A673 (cell line): ENCODE results near the gene FBRS. TPM values are rescaled to one million over a fixed set of nuclear protein-coding genes. Genes with fewer than 3 reads are reported as not detected.

Experiments
- BruUV-seq: library from RNA; stranded (reverse); fragments of 400-500 nt; replicated peaks from 2 replicates; lab custom pipeline; 2021; lab: Mats Ljungman, UMichigan
- CTCF ChIA-PET: fragments of 300-600 bp; sonication (Branson Sonifier 250); formaldehyde crosslinking; loops from one replicate; lab custom pipeline; 2022; ENCODE audit warnings: antibody characterized with exemption; lab: Charles Lee
- POLR2A ChIA-PET: fragments of 300-600 bp; sonication (Branson Sonifier 250); formaldehyde crosslinking; loops from one replicate; lab custom pipeline; 2022; ENCODE audit warnings: antibody characterized with exemption; ENCODE audit not compliant: low non-redundant PET; lab: Charles Lee
- DNase-seq: peaks from one replicate; pipeline ENCODE4 v3.0.0-alpha.2; 2015; ENCODE audit warnings: low spot score
- H3K27ac ChIP-seq: fragments of 200-600 bp; sonication (generic); 2 replicates; pipeline ENCODE4 v1.5.1; 2016; ENCODE audit warnings: mixed run types, low read depth, mild to moderate bottlenecking, mixed read lengths, antibody characterized with exemption, low read length; ENCODE audit not compliant: poor library complexity, severe bottlenecking
- H3K27me3 ChIP-seq: fragments of 200-600 bp; sonication (generic); replicated peaks from 2 replicates; pipeline ENCODE4 v1.6.1; 2017; ENCODE audit warnings: mixed run types, low read depth, mild to moderate bottlenecking, mixed read lengths, antibody characterized with exemption, low read length; ENCODE audit not compliant: insufficient read depth, poor library complexity
- H3K36me3 ChIP-seq: fragments of 200-600 bp; sonication (generic); 2 replicates; pipeline ENCODE4 v1.6.1; 2016; ENCODE audit warnings: mixed run types, mild to moderate bottlenecking, mixed read lengths, antibody characterized with exemption, low read length; ENCODE audit not compliant: insufficient read depth, poor library complexity, severe bottlenecking
- H3K4me1 ChIP-seq: fragments of 200-600 bp; sonication (generic); 2 replicates; pipeline ENCODE4 v1.6.1; 2017; ENCODE audit warnings: mixed run types, mild to moderate bottlenecking, mixed read lengths, antibody characterized with exemption, low read length; ENCODE audit not compliant: insufficient read depth, poor library complexity, severe bottlenecking
- H3K4me3 ChIP-seq: fragments of 200-600 bp; sonication (generic); 2 replicates; pipeline ENCODE4 v1.5.1; 2016; ENCODE audit warnings: low read depth, mixed run types, mild to moderate bottlenecking, mixed read lengths, low read length; ENCODE audit not compliant: poor library complexity, severe bottlenecking
- H3K9me3 ChIP-seq: fragments of 200-600 bp; sonication (generic); 2 replicates; pipeline ENCODE4 v1.6.1; 2016; ENCODE audit warnings: mixed run types, low read depth, mild to moderate bottlenecking, mixed read lengths, antibody characterized with exemption, low read length; ENCODE audit not compliant: poor library complexity, severe bottlenecking
- CTCF ChIP-seq: fragments of 300-800, 200-600 bp; sonication (generic); conservative IDR thresholded peaks from 2 replicates; pipeline ENCODE4 v1.5.1; 2017; ENCODE audit warnings: low read depth, mild to moderate bottlenecking, antibody characterized with exemption, low read length, moderate library complexity, mixed read lengths
- EZH2 ChIP-seq: fragments of 200-600 bp; sonication (generic); IDR thresholded peaks from 2 replicates; pipeline ENCODE4 v1.6.1; 2017; ENCODE audit warnings: borderline replicate concordance, low read depth, mild to moderate bottlenecking, mixed read lengths, antibody characterized with exemption, low read length; ENCODE audit not compliant: poor library complexity, severe bottlenecking
- intact Hi-C: fragments of 100-400 bp; cut with micrococcal nuclease; formaldehyde crosslinking; loops from one replicate; pipeline ENCODE4 v1.10.0; 2022; ENCODE audit not compliant: unreplicated experiment
- total RNA-seq: library from RNA; stranded (reverse); gene quantifications from 2 replicates; pipeline ENCODE4 v1.2.3, GENCODE V29; 2021

FBRS gene
- total RNA-seq, 1 experiment from 2014 or later = 79.9 TPM

GRCh38 chr16:30647274-30647571 lies 11.0 kb upstream of the FBRS start:
- Histone ChIP-seq H3K36me3 (no peaks in the 10 kb centered on the region), H3K9me3 (no peaks in the 10 kb centered on the region), H3K27me3 (no peaks in the 10 kb centered on the region), H3K4me1 (peaks cover 3% of the 10 kb centered on the region), H3K27ac (no peak overlapping the region), H3K4me3 (no peak overlapping the region)
- intact Hi-C loops = no loop called here
- CTCF ChIA-PET = no interaction called here
- TF ChIP-seq EZH2 (no peak), CTCF (no peak)
- BruUV-seq = no TSS peak
- DNase-seq = no peak
- POLR2A ChIA-PET = no interaction called here

GRCh38 chr16:30649725-30650368 lies 8.4 kb upstream of the FBRS start:
- Histone ChIP-seq H3K4me1 (peaks cover 5% of the 10 kb centered on the region), H3K27ac (peak overlapping the region; percentile 85), H3K4me3 (peak overlapping the region; percentile 86), H3K36me3 (peaks cover 13% of the 10 kb centered on the region), H3K27me3 (no peaks in the 10 kb centered on the region), H3K9me3 (no peaks in the 10 kb centered on the region)
- POLR2A ChIA-PET = interaction anchor here (0.5 kb wide), 1 partner anchor 23 kb away, joined by 4 read pairs; no protein-coding TSS in a partner anchor
- BruUV-seq = TSS peak; percentile 86
- CTCF ChIA-PET = interaction anchor here (0.5 to 0.7 kb wide), 2 partner anchors 51 to 240 kb away, joined by 3 to 9 read pairs; no protein-coding TSS in a partner anchor
- no peak for TF ChIP-seq CTCF
- no peak for TF ChIP-seq EZH2
- intact Hi-C loops = loop anchor here (1.0 kb wide), 1 partner anchor 8 kb away; the partner anchor contains the start of gene FBRS
- DNase-seq = no peak

- BruUV-seq = no TSS peak
- DNase-seq = peak; percentile 100
- no peak for TF ChIP-seq EZH2
- TF ChIP-seq CTCF = no peak
- H3K36me3 ChIP-seq = peaks cover 20% of the 10 kb centered on the region
- ChIA-PET POLR2A (interaction anchor here (0.5 kb wide), 1 partner anchor 23 kb away, joined by 4 read pairs; no protein-coding TSS in a partner anchor), CTCF (interaction anchor here (0.5 to 0.7 kb wide), 2 partner anchors 52 to 241 kb away, joined by 3 to 9 read pairs; no protein-coding TSS in a partner anchor)
- H3K27ac ChIP-seq = peak within 1 kb of the TSS; percentile 85
- peak within 1 kb of the TSS; percentile 86 for H3K4me3 ChIP-seq
- H3K9me3 ChIP-seq = no peaks in the 10 kb centered on the region
- H3K27me3 ChIP-seq = no peaks in the 10 kb centered on the region
- peaks cover 5% of the 10 kb centered on the region for H3K4me1 ChIP-seq
- intact Hi-C loops = loop anchor here (1.0 kb wide), 1 partner anchor 8 kb away; the partner anchor contains the start of gene FBRS
Observed at GRCh38 chr16:30650369-30651123, 7.7 kb upstream of the FBRS start, which contains the start of gene PRR14. Gene PRR14 (plus strand): TSS chr16:30650960. CDS start chr16:30651646, 686 bp downstream.
